OCI-LY1 (cell line): ENCODE measurements around the gene ELAVL1.

Experiments used
- H2AFZ ChIP-seq: fragments of 200-600 bp; sonication (generic), shearing (Covaris generic); 2 replicates; pipeline ENCODE4 v1.6.0; 2014; ENCODE audit warnings: antibody characterized with exemption, mild to moderate bottlenecking, low read length
- H3F3A ChIP-seq: fragments of 200-600 bp; sonication (generic), shearing (Covaris generic); 2 replicates; pipeline ENCODE4 v1.6.0; 2014; ENCODE audit warnings: mild to moderate bottlenecking, antibody characterized with exemption, low read length, moderate library complexity; ENCODE audit not compliant: insufficient read depth
- H3K27ac ChIP-seq: fragments of 200-600 bp; sonication (generic); 2 replicates; pipeline ENCODE4 v1.5.1; 2014; ENCODE audit warnings: low read length, mixed run types, mild to moderate bottlenecking, low read depth; ENCODE audit not compliant: poor library complexity, severe bottlenecking
- H3K27me3 ChIP-seq: fragments of 200-600 bp; sonication (generic); 2 replicates; pipeline ENCODE4 v1.6.0; 2014; ENCODE audit warnings: antibody characterized with exemption, mild to moderate bottlenecking, low read length, moderate library complexity; ENCODE audit not compliant: insufficient read depth
- H3K36me3 ChIP-seq: fragments of 200-600 bp; sonication (generic); 2 replicates; pipeline ENCODE4 v1.6.1; 2014; ENCODE audit warnings: mild to moderate bottlenecking, antibody characterized with exemption, low read length, moderate library complexity, mixed read lengths; ENCODE audit not compliant: insufficient read depth
- H3K4me1 ChIP-seq: fragments of 200-600 bp; sonication (generic); 2 replicates; pipeline ENCODE4 v1.5.1; 2014; ENCODE audit warnings: mild to moderate bottlenecking, low read length, moderate library complexity; ENCODE audit not compliant: insufficient read depth, severe bottlenecking
- H3K4me2 ChIP-seq: fragments of 200-600 bp; sonication (generic), shearing (Covaris generic); 2 replicates; pipeline ENCODE4 v1.6.1; 2014; ENCODE audit warnings: low read length
- H3K4me3 ChIP-seq: fragments of 200-600 bp; sonication (generic); 2 replicates; pipeline ENCODE4 v1.5.1; 2014; ENCODE audit warnings: low read length, low read depth, mild to moderate bottlenecking, mixed read lengths; ENCODE audit not compliant: poor library complexity, severe bottlenecking
- H3K79me2 ChIP-seq: fragments of 200-600 bp; shearing (Covaris generic); 2 replicates; pipeline ENCODE4 v1.6.1; 2016; ENCODE audit warnings: mixed run types, low read length, mixed read lengths; ENCODE audit not compliant: insufficient read depth
- H3K9ac ChIP-seq: fragments of 200-600 bp; sonication (generic), shearing (Covaris generic); 2 replicates; pipeline ENCODE4 v1.6.1; 2014; ENCODE audit warnings: mild to moderate bottlenecking, low read length, mixed read lengths
- H3K9me2 ChIP-seq: fragments of 200-600 bp; sonication (generic), shearing (Covaris generic); 2 replicates; pipeline ENCODE4 v1.6.1; 2014; ENCODE audit warnings: low read depth, mild to moderate bottlenecking, low read length, mixed read lengths
- H3K9me3 ChIP-seq: fragments of 200-600 bp; shearing (Covaris generic); 2 replicates; pipeline ENCODE4 v1.6.1; 2014; ENCODE audit warnings: low read length, mixed read lengths
- H4K20me1 ChIP-seq: fragments of 200-600 bp; sonication (generic), shearing (Covaris generic); 2 replicates; pipeline ENCODE4 v1.6.0; 2016; ENCODE audit warnings: mild to moderate bottlenecking, low read length; ENCODE audit not compliant: insufficient read depth
- EZH2 ChIP-seq: fragments of 200-600 bp; sonication (generic), shearing (Covaris generic); IDR thresholded peaks from 2 replicates; pipeline ENCODE4 v1.8.0; 2017; ENCODE audit warnings: borderline replicate concordance, mixed run types, mild to moderate bottlenecking, antibody characterized with exemption, low read length, moderate library complexity, mixed read lengths
- TF ChIP-seq, protein P1 (sequence below): fragments of 200-600 bp; sonication (generic), shearing (Covaris generic); IDR thresholded peaks from 2 replicates; pipeline ENCODE4 v1.5.1; 2017; ENCODE audit warnings: mild to moderate bottlenecking, antibody characterized with exemption, low read length, moderate library complexity, mixed read lengths

The ELAVL1 gene

DNA sequence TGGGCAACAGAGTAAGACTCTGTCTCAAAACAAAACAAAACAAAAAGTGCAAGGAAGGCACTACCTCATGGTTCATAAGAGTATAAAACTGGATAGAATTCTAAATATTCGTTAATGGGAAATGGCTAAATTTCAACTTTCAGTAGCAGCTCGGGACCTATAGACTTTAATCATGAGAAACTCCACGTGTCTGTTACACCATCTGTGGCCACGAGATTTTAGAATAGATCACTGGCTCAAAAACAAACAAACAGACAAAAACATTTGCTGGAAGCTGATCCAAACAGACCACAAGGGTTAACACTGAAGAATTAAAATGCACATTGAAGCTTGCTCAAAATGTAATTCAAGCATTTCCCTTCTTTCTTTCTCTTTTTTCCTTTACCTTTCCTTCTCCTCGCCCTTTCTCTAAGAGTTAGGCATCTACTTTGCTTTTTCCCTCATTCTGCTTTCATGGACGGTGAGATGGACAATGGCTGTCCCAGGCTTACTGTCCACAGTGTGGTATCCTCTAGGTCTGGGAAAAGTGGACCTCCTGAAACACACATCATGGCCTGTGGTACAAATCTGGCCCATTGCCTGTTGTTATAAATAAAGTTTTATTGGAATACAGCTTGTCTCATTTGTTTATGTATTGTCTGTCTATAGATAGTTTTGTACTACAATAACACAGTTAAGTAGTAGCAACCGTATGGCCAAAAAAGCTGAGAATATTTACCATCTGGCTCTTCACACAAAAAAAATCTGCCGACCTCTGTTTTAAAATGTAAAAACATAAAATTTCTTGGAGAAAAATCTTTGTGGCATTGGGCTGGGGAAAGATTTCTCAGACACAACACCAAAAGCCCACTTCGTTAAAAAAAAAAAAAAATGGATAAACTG, 10.3 kb downstream of the ELAVL1 start:
- Histone ChIP-seq H3K36me3 (peaks cover 57% of the 10 kb centered on the region), H3K9me2 (no peaks in the 10 kb centered on the region), H3K4me3 (no peak overlapping the region), H4K20me1 (no peaks in the 10 kb centered on the region), H3F3A (no peaks in the 10 kb centered on the region), H3K9me3 (no peaks in the 10 kb centered on the region), H3K4me2 (peak overlapping the region; percentile 7; the same call in 1 of the 2 replicates), H3K27me3 (no peaks in the 10 kb centered on the region), H3K79me2 (peaks cover 80% of the 10 kb centered on the region), H3K4me1 (peaks cover 59% of the 10 kb centered on the region), H3K9ac (no peak overlapping the region), H2AFZ (no peak overlapping the region), H3K27ac (peak overlapping the region; percentile 4)
- TF ChIP-seq EZH2: no peak
- TF ChIP-seq, protein P1, sequence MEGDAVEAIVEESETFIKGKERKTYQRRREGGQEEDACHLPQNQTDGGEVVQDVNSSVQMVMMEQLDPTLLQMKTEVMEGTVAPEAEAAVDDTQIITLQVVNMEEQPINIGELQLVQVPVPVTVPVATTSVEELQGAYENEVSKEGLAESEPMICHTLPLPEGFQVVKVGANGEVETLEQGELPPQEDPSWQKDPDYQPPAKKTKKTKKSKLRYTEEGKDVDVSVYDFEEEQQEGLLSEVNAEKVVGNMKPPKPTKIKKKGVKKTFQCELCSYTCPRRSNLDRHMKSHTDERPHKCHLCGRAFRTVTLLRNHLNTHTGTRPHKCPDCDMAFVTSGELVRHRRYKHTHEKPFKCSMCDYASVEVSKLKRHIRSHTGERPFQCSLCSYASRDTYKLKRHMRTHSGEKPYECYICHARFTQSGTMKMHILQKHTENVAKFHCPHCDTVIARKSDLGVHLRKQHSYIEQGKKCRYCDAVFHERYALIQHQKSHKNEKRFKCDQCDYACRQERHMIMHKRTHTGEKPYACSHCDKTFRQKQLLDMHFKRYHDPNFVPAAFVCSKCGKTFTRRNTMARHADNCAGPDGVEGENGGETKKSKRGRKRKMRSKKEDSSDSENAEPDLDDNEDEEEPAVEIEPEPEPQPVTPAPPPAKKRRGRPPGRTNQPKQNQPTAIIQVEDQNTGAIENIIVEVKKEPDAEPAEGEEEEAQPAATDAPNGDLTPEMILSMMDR: no peak

- no peaks in the 10 kb centered on the region for H3F3A ChIP-seq
- no peak overlapping the region; the same call in 1 of the 2 replicates for H3K9ac ChIP-seq
- no peaks in the 10 kb centered on the region for H4K20me1 ChIP-seq
- H3K36me3 ChIP-seq: peaks cover 58% of the 10 kb centered on the region
- no peak overlapping the region for H3K27ac ChIP-seq
- H3K79me2 ChIP-seq: peaks cover 70% of the 10 kb centered on the region
- no peak overlapping the region for H2AFZ ChIP-seq
- H3K9me2 ChIP-seq: no peaks in the 10 kb centered on the region
- H3K27me3 ChIP-seq: no peaks in the 10 kb centered on the region
- peaks cover 51% of the 10 kb centered on the region for H3K4me1 ChIP-seq
- H3K4me3 ChIP-seq: no peak overlapping the region
- TF ChIP-seq, protein P1: peak; percentile 38; the same call in 1 of the 2 replicates
- TF ChIP-seq EZH2: no peak
- H3K9me3 ChIP-seq: no peaks in the 10 kb centered on the region
- no peak overlapping the region; the same call in 1 of the 2 replicates for H3K4me2 ChIP-seq
Measured at GRCh38 chr19:7994114-7994513, 11.3 kb downstream of the ELAVL1 start.

GRCh38 chr19:7993560-7993959, 11.9 kb downstream of the ELAVL1 start:
- no peaks in the 10 kb centered on the region for H3K9me2 ChIP-seq
- no peaks in the 10 kb centered on the region for H4K20me1 ChIP-seq
- peaks cover 63% of the 10 kb centered on the region for H3K36me3 ChIP-seq
- H3K79me2 ChIP-seq: peaks cover 64% of the 10 kb centered on the region
- no peak overlapping the region for H3K27ac ChIP-seq
- no peaks in the 10 kb centered on the region for H3F3A ChIP-seq
- no peaks in the 10 kb centered on the region for H3K27me3 ChIP-seq
- TF ChIP-seq, protein P1: no peak
- TF ChIP-seq EZH2: no peak
- no peaks in the 10 kb centered on the region for H3K9me3 ChIP-seq
- H2AFZ ChIP-seq: no peak overlapping the region
- H3K9ac ChIP-seq: no peak overlapping the region; the same call in 1 of the 2 replicates
- no peak overlapping the region for H3K4me2 ChIP-seq
- peaks cover 46% of the 10 kb centered on the region for H3K4me1 ChIP-seq
- H3K4me3 ChIP-seq: no peak overlapping the region
